PC-9 (cell line): Measurements from ENCODE around the gene AHCYL2.

Experiments
- CTCF ChIP-seq: fragments of 200-600 bp; sonication (generic); conservative IDR thresholded peaks from 2 replicates; pipeline ENCODE4 v1.6.1; 2017; ENCODE audit warnings: mixed run types, antibody characterized with exemption, mild to moderate bottlenecking, moderate library complexity
- EZH2 ChIP-seq: fragments of 200-600 bp; sonication (generic); IDR thresholded peaks from 2 replicates; pipeline ENCODE4 v1.8.0; 2017; ENCODE audit warnings: antibody characterized with exemption, low read depth

GRCh38 chr7:129354428-129355157, 129.8 kb downstream of the AHCYL2 start:
- TF ChIP-seq CTCF (no peak), EZH2 (no peak)
